ENCODE results near the gene SEC22A. TPM values are rescaled to one million over a fixed set of nuclear protein-coding genes. Genes with fewer than 3 reads are reported as not detected.

Gene SEC22A
- total and polyA plus RNA-seq, 5 donors from 2014 or later, result 14.9 to 23.1 (median 20.1) TPM

- no peaks in the 10 kb centered on the region for H3K27me3 ChIP-seq (ENCODE audit: control insufficient read depth, insufficient read depth, low read length)
- no peak for ATAC-seq (ENCODE audit: low read depth in 2 of 2)
Measured at GRCh38 chr3:123279121-123279520, 77.4 kb downstream of the SEC22A start.

GRCh38 chr3:123281406-123281805 is 79.7 kb downstream of the SEC22A start:
- H3K27ac ChIP-seq (ENCODE audit: insufficient read depth, low read length, poor library complexity, severe bottlenecking), result no peak overlapping the region
- Mint-ChIP-seq H3K9me3 (peaks cover 0 to 1% (median 0%) of the 10 kb centered on the region in 7 donors), H3K27ac (no peak overlapping the region), H3K4me1 (peaks cover 0 to 2% (median 0%) of the 10 kb centered on the region in 4 donors), H3K4me3 (no peak overlapping the region), H3K27me3 (no peaks in the 10 kb centered on the region), H3K36me3 (peaks cover 19% of the 10 kb centered on the region)
- DNase-seq, result no peak
- no peaks in the 10 kb centered on the region for H3K27me3 ChIP-seq (ENCODE audit: control insufficient read depth, insufficient read depth, low read length)
- H3K4me1 ChIP-seq (ENCODE audit: control insufficient read depth, insufficient read depth, low read length, poor library complexity, severe bottlenecking), result no peaks in the 10 kb centered on the region
- no peaks in the 10 kb centered on the region for H3K9me3 ChIP-seq (ENCODE audit: control insufficient read depth in 2 of 2, low read length in 2 of 2)
- ATAC-seq (ENCODE audit: low read depth in 2 of 2), result no peak
- H3K36me3 ChIP-seq (ENCODE audit: control insufficient read depth, insufficient read depth, low read length), result no peaks in the 10 kb centered on the region
- no peak overlapping the region for H3K4me3 ChIP-seq (ENCODE audit: low read depth, low read length)

More at GRCh38 chr3:123279121-123279520, 77.4 kb downstream of the SEC22A start:
- Mint-ChIP-seq H3K27ac (no peak overlapping the region), H3K4me1 (peaks cover 0 to 2% (median 0%) of the 10 kb centered on the region in 4 donors), H3K9me3 (peaks cover 0 to 1% (median 0%) of the 10 kb centered on the region in 7 donors), H3K27me3 (no peaks in the 10 kb centered on the region), H3K36me3 (peaks cover 19% of the 10 kb centered on the region), H3K4me3 (no peak overlapping the region)
- no peaks in the 10 kb centered on the region for H3K4me1 ChIP-seq (ENCODE audit: control insufficient read depth, insufficient read depth, low read length, poor library complexity, severe bottlenecking)
- no peaks in the 10 kb centered on the region for H3K9me3 ChIP-seq (ENCODE audit: control insufficient read depth in 2 of 2, low read length in 2 of 2)
- H3K4me3 ChIP-seq (ENCODE audit: low read depth, low read length), result no peak overlapping the region
- H3K27ac ChIP-seq (ENCODE audit: insufficient read depth, low read length, poor library complexity, severe bottlenecking), result no peak overlapping the region
- H3K36me3 ChIP-seq (ENCODE audit: control insufficient read depth, insufficient read depth, low read length), result no peaks in the 10 kb centered on the region
- DNase-seq, result no peak

- no peak overlapping the region for H3K4me3 Mint-ChIP-seq
Measured at GRCh38 chr3:123281929-123282328, 80.2 kb downstream of the SEC22A start.

GRCh38 chr3:123282461-123282860 is 80.7 kb downstream of the SEC22A start:
- Histone ChIP-seq H3K4me3 (ENCODE audit: low read depth, low read length) (no peak overlapping the region), H3K36me3 (ENCODE audit: control insufficient read depth, insufficient read depth, low read length) (no peaks in the 10 kb centered on the region), H3K27me3 (ENCODE audit: control insufficient read depth, insufficient read depth, low read length) (no peaks in the 10 kb centered on the region), H3K9me3 (ENCODE audit: control insufficient read depth in 2 of 2, low read length in 2 of 2) (no peaks in the 10 kb centered on the region), H3K4me1 (ENCODE audit: control insufficient read depth, insufficient read depth, low read length, poor library complexity, severe bottlenecking) (no peaks in the 10 kb centered on the region), H3K27ac (ENCODE audit: insufficient read depth, low read length, poor library complexity, severe bottlenecking) (no peak overlapping the region)
- DNase-seq (no peak), ATAC-seq (ENCODE audit: low read depth in 2 of 2) (no peak)
- Mint-ChIP-seq H3K27me3 (no peaks in the 10 kb centered on the region), H3K9me3 (peaks cover 0 to 1% (median 0%) of the 10 kb centered on the region in 7 donors), H3K4me1 (peaks cover 0 to 4% (median 0%) of the 10 kb centered on the region in 4 donors), H3K27ac (no peak overlapping the region), H3K36me3 (peaks cover 19% of the 10 kb centered on the region), H3K4me3 (no peak overlapping the region)

More at GRCh38 chr3:123281929-123282328, 80.2 kb downstream of the SEC22A start:
- no peak overlapping the region for H3K4me3 ChIP-seq (ENCODE audit: low read depth, low read length)
- Mint-ChIP-seq H3K4me1 (peaks cover 0 to 2% (median under 1%) of the 10 kb centered on the region in 4 donors), H3K27me3 (no peaks in the 10 kb centered on the region), H3K27ac (no peak overlapping the region), H3K9me3 (peaks cover 0 to 1% (median 0%) of the 10 kb centered on the region in 7 donors), H3K36me3 (peaks cover 19% of the 10 kb centered on the region)
- no peaks in the 10 kb centered on the region for H3K36me3 ChIP-seq (ENCODE audit: control insufficient read depth, insufficient read depth, low read length)
- H3K4me1 ChIP-seq (ENCODE audit: control insufficient read depth, insufficient read depth, low read length, poor library complexity, severe bottlenecking), result no peaks in the 10 kb centered on the region
- no peaks in the 10 kb centered on the region for H3K27me3 ChIP-seq (ENCODE audit: control insufficient read depth, insufficient read depth, low read length)
- ATAC-seq (ENCODE audit: low read depth in 2 of 2) (no peak), DNase-seq (no peak)
- no peak overlapping the region for H3K27ac ChIP-seq (ENCODE audit: insufficient read depth, low read length, poor library complexity, severe bottlenecking)
- no peaks in the 10 kb centered on the region for H3K9me3 ChIP-seq (ENCODE audit: control insufficient read depth in 2 of 2, low read length in 2 of 2)

DNA sequence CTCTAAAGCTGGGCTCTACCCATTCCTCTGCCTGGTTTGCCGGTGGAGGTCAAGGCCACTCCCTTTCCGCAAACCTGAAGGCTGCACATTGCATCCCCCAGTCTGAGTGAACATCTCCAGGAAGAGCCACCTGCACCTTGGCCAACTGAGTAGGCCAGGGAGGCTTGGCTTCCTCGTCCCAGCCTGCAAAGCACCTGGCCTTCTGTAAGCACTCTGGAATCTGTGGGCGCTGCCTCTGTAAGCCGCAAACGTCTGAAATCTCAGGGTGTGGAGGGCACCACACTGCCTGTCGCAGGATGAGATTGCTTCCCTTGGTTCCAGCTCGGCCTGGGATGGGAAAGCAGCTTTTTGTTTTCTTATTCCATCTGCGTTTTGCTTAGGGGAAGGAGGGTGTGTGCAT is 81.3 kb downstream of the SEC22A start:
- Histone ChIP-seq H3K36me3 (ENCODE audit: control insufficient read depth, insufficient read depth, low read length) (no peaks in the 10 kb centered on the region), H3K4me1 (ENCODE audit: control insufficient read depth, insufficient read depth, low read length, poor library complexity, severe bottlenecking) (no peaks in the 10 kb centered on the region), H3K9me3 (ENCODE audit: control insufficient read depth in 2 of 2, low read length in 2 of 2) (no peaks in the 10 kb centered on the region), H3K27ac (ENCODE audit: insufficient read depth, low read length, poor library complexity, severe bottlenecking) (no peak overlapping the region), H3K27me3 (ENCODE audit: control insufficient read depth, insufficient read depth, low read length) (no peaks in the 10 kb centered on the region), H3K4me3 (ENCODE audit: low read depth, low read length) (no peak overlapping the region)
- H3K4me3 Mint-ChIP-seq, result no peak overlapping the region
- DNase-seq (no peak), ATAC-seq (ENCODE audit: low read depth in 2 of 2) (no peak)
- peaks cover 19% of the 10 kb centered on the region for H3K36me3 Mint-ChIP-seq
- peak overlapping the region in 1 of 3 donors; percentile 53 for H3K27ac Mint-ChIP-seq
- peaks cover 0 to 4% (median 0%) of the 10 kb centered on the region in 4 donors for H3K4me1 Mint-ChIP-seq
- peaks cover 0 to 1% (median 0%) of the 10 kb centered on the region in 7 donors for H3K9me3 Mint-ChIP-seq
- H3K27me3 Mint-ChIP-seq, result no peaks in the 10 kb centered on the region

GRCh38 chr3:123283657-123284398 is 82.1 kb downstream of the SEC22A start:
- H3K4me1 ChIP-seq (ENCODE audit: control insufficient read depth, insufficient read depth, low read length, poor library complexity, severe bottlenecking), result no peaks in the 10 kb centered on the region
- Mint-ChIP-seq H3K9me3 (peaks cover 0 to 1% (median 0%) of the 10 kb centered on the region in 7 donors), H3K27me3 (no peaks in the 10 kb centered on the region), H3K27ac (no peak overlapping the region), H3K4me1 (peaks cover 0 to 4% (median 0%) of the 10 kb centered on the region in 4 donors), H3K4me3 (no peak overlapping the region), H3K36me3 (peaks cover 19% of the 10 kb centered on the region)
- H3K9me3 ChIP-seq (ENCODE audit: control insufficient read depth in 2 of 2, low read length in 2 of 2), result no peaks in the 10 kb centered on the region
- no peak overlapping the region for H3K4me3 ChIP-seq (ENCODE audit: low read depth, low read length)
- no peaks in the 10 kb centered on the region for H3K36me3 ChIP-seq (ENCODE audit: control insufficient read depth, insufficient read depth, low read length)
- no peak for ATAC-seq (ENCODE audit: low read depth in 2 of 2)
- DNase-seq, result no peak
- no peak overlapping the region for H3K27ac ChIP-seq (ENCODE audit: insufficient read depth, low read length, poor library complexity, severe bottlenecking)
- no peaks in the 10 kb centered on the region for H3K27me3 ChIP-seq (ENCODE audit: control insufficient read depth, insufficient read depth, low read length)

DNA sequence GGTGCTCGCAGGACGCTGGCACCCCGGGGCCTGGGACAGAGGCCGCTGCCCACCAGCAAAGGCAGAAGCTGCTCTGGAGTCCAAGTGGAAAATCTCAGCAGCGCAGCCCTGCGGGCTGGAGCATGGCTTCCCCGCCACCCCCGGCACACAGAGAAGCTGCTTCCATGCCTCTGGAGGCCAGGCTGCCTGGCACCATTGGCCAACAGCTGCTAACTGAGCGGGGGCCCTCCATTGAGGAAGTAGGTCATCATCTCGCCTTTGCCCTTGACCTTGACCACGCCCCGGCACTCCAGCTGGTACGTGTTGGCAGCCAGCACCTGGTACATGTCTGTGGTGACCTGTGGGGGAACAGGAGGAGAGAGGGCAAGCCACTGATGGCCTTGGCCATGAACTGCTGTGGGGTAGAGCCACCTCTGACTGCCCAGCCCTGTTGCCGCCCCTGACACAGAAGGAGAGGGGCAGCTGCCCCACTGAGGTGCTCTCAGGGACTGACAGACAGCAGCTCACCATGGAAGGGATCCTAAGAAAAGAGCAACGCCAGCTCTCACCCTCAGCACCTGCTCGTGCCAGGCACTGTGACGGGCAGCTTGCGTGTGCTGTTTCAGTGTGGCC is 82.8 kb downstream of the SEC22A start:
- no peak overlapping the region for H3K4me3 ChIP-seq (ENCODE audit: low read depth, low read length)
- no peaks in the 10 kb centered on the region for H3K4me1 ChIP-seq (ENCODE audit: control insufficient read depth, insufficient read depth, low read length, poor library complexity, severe bottlenecking)
- H3K4me3 Mint-ChIP-seq, result no peak overlapping the region
- no peaks in the 10 kb centered on the region for H3K9me3 ChIP-seq (ENCODE audit: control insufficient read depth in 2 of 2, low read length in 2 of 2)
- no peaks in the 10 kb centered on the region for H3K27me3 Mint-ChIP-seq
- H3K36me3 Mint-ChIP-seq, result peaks cover 16% of the 10 kb centered on the region
- peaks cover 0 to 1% (median 0%) of the 10 kb centered on the region in 7 donors for H3K9me3 Mint-ChIP-seq
- DNase-seq (no peak), ATAC-seq (ENCODE audit: low read depth in 2 of 2) (no peak)
- H3K27me3 ChIP-seq (ENCODE audit: control insufficient read depth, insufficient read depth, low read length), result no peaks in the 10 kb centered on the region
- H3K27ac ChIP-seq (ENCODE audit: insufficient read depth, low read length, poor library complexity, severe bottlenecking), result no peak overlapping the region
- H3K36me3 ChIP-seq (ENCODE audit: control insufficient read depth, insufficient read depth, low read length), result no peaks in the 10 kb centered on the region
- H3K4me1 Mint-ChIP-seq, result peaks cover 0 to 4% (median 0%) of the 10 kb centered on the region in 4 donors
- H3K27ac Mint-ChIP-seq, result no peak overlapping the region
